GM06990 (cell line): ENCODE measurements around the gene NUMBL.

Experiments used
- DNase-seq: peaks from one replicate; pipeline ENCODE4 v3.0.0-alpha.2; 2011; ENCODE audit not compliant: insufficient read length; ENCODE audit errors: extremely low read depth
- H3K27me3 ChIP-seq: replicated peaks from 2 replicates; pipeline ENCODE4 v1.6.0; 2011; ENCODE audit warnings: low read length; ENCODE audit not compliant: control insufficient read depth, insufficient read depth
- H3K36me3 ChIP-seq: 2 replicates; pipeline ENCODE4 v1.5.1; 2011; ENCODE audit warnings: low read length; ENCODE audit not compliant: control insufficient read depth, insufficient read depth
- H3K4me3 ChIP-seq: replicated peaks from 2 replicates; pipeline ENCODE4 v1.5.1; 2011; ENCODE audit warnings: low read depth, mild to moderate bottlenecking, control low read depth, low read length
- TF ChIP-seq, protein P1 (sequence below): IDR thresholded peaks from 2 replicates; pipeline ENCODE4 v1.5.1; 2011; ENCODE audit warnings: low read length, control low read depth, mild to moderate bottlenecking, inconsistent platforms; ENCODE audit not compliant: insufficient read depth, poor library complexity, severe bottlenecking

NUMBL gene

DNA sequence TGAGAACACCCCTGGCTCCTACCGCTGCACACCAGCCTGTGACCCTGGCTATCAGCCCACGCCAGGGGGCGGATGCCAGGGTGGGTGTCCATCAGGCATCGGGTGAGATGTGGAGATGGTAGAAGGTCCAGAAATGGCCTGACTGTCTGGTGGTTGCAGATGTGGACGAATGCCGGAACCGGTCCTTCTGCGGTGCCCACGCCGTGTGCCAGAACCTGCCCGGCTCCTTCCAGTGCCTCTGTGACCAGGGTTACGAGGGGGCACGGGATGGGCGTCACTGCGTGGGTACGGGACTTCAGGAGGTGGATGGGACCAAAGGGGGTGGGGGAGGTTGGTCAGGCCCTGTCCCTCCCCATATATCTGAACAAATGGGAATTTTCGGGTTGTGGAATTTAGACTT lies 73.5 kb downstream of the NUMBL start:
- DNase-seq = no peak
- no peaks in the 10 kb centered on the region for H3K27me3 ChIP-seq
- TF ChIP-seq, protein P1, sequence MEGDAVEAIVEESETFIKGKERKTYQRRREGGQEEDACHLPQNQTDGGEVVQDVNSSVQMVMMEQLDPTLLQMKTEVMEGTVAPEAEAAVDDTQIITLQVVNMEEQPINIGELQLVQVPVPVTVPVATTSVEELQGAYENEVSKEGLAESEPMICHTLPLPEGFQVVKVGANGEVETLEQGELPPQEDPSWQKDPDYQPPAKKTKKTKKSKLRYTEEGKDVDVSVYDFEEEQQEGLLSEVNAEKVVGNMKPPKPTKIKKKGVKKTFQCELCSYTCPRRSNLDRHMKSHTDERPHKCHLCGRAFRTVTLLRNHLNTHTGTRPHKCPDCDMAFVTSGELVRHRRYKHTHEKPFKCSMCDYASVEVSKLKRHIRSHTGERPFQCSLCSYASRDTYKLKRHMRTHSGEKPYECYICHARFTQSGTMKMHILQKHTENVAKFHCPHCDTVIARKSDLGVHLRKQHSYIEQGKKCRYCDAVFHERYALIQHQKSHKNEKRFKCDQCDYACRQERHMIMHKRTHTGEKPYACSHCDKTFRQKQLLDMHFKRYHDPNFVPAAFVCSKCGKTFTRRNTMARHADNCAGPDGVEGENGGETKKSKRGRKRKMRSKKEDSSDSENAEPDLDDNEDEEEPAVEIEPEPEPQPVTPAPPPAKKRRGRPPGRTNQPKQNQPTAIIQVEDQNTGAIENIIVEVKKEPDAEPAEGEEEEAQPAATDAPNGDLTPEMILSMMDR = no peak
- no peaks in the 10 kb centered on the region; the same call in 1 of the 2 replicates for H3K36me3 ChIP-seq
- H3K4me3 ChIP-seq = no peak overlapping the region

DNA sequence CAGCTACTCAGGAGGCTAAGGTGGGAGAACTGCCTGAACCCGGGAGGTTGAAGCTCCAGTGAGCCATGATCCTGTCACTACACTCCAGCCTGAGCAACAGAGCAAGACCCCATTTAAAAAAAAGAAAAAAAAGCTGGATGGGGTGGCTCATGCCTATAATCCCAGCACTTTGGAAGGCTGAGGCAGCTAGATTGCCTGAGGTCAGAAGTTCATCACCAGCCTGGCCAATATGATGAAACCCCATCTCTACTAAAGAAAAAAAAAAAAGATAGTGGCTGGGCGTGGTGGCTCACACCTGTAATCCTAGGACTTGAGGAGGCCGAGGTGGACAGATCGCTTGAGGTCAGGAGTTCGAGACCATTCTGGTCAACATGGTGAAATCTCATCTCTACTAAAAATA lies 74.3 kb downstream of the NUMBL start:
- H3K4me3 ChIP-seq = no peak overlapping the region
- H3K27me3 ChIP-seq = no peaks in the 10 kb centered on the region
- H3K36me3 ChIP-seq = no peaks in the 10 kb centered on the region
- TF ChIP-seq, protein P1 = no peak
- DNase-seq = no peak
